ENCODE measurements around the gene CCDC71L.

Gene CCDC71L

DNA sequence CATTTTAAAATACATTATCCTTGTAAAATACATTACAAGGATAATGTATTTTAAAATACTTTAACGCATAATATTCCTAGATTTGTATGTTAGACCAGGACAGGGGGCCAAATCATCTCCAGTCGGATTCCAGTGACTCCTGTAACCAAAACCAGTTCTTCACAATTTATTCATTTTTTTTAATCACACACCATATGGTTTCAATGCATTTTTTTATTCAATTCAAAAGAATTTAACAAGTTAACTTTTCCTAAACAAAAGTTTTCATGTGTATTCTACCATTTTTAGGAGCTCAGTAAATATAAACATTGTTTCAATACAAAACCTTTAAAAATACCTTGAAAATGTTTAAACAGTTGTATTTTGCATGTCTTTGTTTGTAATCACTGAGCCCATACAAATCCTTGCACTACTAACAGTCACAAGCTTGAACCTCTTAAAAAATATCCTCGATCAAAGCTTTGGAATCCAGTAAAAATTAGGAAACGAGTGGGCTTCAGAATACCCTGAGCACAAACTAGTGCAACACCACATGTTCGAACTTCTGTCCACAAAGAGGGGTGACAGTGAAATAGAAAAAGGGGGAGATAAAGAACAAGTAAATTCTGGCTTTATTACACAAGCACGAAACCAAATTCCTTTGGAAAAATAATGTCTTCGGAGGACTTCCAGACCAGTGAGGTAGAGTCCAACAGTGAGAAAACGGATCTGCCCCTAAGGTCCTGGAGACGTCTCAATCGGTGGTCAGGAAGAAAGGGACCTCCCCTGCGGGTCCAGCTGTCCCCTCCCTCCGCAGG, 1.6 kb downstream of the CCDC71L start:
- no peak for DNase-seq (ENCODE audit: low spot score)

DNA sequence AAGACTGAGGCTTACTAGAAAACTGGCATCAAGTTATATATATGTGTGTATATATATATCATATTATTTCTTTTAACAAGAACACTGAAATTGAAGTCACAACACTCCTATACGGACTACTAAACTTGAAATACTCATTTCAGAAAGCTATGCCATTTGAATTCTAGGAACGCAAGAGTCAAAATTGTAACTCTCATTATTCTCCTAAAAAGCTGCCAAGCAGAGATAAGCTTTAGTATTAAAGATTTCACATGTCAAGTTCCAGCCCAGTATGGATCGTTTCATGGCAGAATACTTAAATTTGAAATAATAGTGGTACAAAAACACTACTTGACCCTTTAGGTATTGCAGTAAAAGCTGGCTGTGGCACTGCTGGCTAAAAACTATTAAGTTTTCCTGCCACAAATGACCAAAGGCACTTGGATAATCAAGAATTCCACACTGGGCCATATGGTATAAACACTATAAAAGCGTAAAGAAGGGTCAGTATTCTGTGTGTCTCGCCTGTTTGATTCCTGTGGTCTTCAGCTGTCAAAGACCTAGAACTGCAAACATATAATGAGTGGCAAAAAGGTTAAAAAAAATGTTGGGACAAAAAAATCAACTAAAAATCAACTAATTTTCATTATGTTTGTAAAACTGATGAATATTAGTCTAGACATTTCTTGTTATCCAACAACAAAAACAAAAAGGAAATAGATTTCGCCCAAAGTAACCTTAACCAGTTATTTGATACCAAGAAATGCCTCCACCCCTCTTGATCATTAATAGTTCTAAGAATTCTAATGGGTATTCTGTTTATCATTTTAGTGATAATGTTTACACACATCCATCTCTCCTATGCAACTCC, 2.4 kb downstream of the CCDC71L start:
- no peak for DNase-seq (ENCODE audit: low spot score)

DNA sequence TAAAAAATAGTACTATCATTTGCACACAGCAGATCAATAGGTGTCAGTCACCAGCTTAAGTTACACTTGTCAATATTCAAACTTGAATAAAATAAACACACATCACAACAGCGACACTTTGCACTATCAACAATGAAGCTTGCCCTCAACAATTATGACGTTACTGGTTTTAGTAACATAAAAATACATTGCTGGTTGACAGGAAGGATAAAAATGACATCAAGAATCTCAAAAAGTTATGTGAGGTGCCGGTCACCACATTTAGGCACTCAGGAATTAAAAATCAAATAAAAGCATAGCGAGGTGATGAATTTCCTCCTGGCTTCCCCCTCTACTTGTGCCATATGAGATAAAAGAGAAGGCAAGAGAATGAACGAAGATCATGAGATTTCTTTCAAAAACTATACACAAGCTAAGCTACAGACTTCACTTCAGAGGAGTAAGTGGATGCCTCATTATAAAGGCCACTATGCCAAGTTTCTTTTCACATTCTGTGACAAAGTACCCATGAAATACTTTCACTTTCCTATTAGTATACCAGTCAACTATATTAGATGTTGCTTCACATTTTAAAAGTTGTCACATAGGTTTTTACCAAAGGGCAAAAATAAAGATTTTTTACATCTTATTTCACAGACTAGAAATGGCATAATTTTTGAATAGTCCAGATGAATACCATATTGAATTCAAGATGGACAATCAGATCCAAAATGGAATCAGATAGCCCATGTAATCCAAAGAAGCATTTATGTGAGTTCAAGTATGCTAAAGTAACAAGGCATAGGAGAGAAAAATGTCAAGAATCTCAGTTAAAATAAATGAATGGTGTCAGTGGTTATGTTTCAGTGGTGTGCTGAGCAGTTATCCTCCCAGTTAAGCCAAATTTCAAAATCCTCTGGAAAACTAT, 3.6 kb downstream of the CCDC71L start:
- DNase-seq (ENCODE audit: low spot score) = no peak

DNA sequence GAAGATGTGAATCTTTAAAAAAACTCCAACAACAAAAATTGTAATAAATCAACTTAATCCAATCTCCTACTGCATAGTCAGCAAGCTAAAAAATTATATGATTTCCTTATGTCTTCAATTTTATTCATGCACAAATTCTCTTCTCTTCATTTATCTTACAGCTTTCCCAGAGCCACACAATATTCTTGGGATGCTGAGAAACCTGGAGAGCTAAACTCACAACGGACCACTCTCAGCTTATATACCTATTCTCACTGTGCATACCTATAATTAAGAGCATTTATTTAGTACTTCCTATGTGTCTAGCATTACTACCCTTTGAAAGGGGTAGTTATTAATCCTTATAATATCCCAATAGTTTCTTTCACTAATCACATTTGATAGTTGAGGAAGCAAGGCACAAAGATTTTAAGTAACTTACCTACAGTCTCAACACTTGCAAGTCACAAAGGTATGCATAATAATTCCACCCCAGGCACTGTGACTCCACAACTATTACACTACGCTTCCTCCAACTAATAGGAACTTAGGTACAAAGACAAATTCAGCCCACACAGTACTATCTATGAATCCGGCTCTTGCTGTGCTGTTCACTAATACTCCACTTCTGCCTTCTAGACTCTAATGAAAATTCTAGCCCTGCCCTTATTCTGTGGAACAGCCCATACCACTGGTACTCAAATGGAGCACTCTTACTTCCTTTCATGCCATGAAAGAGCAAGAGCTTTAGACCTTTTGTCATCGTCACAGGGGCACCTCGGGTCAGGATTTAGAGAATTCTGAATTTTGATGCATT, 5.1 kb downstream of the CCDC71L start:
- DNase-seq (ENCODE audit: low spot score) = no peak

DNA sequence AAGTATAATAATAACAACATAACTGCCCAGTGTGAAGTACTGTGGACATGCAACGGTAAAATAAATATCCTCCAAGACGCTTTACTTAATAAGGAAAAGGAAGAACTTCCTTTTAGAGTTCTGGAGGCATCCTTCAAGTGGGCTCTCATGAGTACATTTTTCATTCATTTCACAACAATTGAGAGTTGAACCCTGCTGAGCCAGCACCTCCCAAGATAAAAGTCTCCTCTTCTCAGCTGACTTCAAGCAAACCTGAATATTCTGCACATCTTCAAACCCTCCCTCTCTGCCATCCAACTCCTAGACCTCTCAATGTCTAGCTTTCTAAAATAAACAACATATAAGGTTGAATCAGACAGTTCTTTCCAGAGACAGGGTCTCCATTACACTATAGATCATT, 7.5 kb downstream of the CCDC71L start:
- DNase-seq (ENCODE audit: low spot score) = no peak

DNA sequence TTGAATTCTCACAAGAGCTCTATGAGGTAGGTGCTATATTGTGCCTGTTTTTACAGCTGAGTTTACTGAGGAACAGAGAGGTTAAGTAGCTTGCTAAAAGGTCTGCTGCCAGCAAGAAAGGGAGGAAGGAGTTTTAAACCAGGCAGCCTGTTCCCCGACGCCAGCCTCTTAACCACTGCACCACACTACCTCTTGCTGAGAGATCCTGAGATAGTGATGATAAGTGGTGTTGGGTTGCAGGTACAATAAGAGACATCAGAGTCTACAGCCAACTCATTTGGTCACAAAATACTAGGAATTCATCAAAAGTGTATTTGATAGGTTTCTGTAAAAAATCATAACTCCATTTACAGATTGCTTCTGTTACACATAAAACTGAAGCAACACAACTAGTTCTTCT, 8.0 kb downstream of the CCDC71L start:
- no peak for DNase-seq (ENCODE audit: low spot score)

DNA sequence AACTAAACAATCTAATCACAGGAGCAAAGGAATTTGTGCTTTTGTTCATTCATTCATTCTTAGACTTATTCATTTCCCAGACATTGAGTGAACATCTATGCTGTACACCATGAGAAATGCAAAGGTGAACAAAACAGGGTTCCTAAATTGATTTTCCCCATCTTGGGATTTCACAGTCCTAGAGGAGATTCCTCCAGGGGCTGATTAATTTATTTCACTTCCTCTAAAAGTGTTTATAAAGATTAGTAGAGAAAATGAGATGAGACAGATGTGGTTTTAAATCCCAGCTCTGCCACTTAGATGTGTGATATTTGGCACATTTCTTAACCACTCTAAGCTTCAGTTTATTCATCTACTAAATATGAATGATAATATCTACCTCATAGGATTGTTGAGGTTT, 8.9 kb downstream of the CCDC71L start:
- DNase-seq (ENCODE audit: low spot score) = no peak

DNA sequence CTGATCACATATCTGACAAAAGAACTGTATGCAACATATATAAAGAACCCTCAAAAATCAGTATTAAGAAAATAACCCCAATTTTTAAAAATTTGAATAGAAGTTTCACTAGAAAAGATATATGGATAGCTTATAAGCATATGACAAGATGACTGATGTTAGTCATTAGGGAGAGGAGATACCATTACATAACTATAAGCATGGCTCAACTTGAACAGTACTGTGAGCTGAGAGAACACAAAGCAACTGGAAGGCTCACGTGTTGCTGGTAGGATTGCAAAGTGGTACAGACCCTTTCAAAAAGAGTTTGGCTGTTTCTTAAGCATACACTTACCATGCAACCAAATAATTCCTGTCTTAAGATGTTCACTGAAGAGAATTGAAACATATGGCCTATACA, 14.7 kb downstream of the CCDC71L start:
- DNase-seq (ENCODE audit: low spot score) = no peak

DNA sequence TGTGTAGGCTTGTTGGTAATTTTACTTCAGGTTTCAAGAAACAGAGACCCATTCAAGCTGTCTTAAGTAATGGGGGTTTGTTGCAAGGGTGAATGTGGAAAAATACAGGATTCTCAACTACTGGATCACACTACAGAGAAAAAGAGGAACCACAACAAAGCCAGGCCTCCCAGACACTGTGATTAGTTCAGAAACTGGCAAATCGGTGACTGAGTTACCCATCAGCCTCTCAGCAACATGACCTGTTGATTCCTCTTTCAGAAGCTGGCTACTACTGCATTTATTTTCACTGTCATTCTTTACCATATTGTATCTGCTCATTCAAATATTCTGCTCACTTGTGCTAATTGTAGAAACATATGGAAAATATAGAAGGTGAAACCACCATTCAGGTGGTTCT, 16.0 kb downstream of the CCDC71L start:
- DNase-seq (ENCODE audit: low spot score) = no peak

DNA sequence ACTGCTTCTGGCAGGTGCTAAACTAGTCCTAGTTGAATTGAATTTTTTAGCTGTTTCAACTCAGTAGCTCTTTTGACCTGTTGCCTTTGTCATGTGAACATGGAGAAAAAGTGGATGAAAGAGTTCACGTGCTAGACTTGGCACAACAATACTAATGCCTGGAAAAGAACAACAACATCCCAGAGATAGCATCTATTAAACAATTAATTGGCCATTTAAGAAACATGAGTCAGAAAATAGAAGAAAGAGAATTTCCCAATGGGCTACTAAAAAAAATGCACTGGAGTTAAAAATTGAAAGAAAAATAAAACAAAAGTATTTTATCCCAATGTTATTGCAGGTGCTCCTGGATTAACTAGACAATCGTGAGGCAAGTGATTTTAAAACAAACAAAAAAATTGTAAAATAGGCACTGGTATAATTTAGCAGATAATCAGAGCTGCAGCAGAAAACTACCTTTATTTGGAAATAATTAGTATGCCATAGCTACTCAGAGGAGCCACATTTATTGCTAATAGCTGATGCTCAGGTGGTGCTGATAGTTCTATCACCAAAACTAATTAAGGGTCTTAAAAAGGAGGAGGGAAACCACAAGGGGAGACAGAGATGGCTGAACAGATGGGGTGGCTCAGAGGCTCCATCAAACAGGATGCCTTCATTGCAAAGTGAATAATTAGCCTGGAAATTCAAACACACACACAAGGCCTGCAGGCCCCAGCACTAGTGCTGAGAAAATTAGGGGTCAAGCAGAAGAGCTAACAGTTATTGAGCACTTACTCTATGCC, 17.6 kb downstream of the CCDC71L start:
- no peak for DNase-seq (ENCODE audit: low spot score)

DNA sequence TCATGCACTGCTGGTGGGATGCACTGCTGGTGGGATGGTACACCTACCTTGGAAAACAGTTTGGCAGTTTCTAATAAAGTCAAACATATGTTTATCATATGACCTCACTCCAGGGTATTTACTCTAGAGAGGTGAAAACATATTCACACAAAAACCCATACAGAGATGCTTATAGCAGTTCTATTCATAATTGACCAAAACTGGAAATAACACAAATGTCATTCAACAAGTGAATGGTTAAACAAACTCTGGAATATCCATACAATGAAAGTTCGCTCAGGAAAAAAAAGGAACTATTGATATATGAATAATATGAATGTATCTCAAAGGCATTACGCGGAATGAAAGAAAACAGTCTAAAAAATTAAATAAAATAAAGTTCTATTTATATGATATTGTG, 19.5 kb downstream of the CCDC71L start:
- no peak for DNase-seq (ENCODE audit: low spot score)

DNA sequence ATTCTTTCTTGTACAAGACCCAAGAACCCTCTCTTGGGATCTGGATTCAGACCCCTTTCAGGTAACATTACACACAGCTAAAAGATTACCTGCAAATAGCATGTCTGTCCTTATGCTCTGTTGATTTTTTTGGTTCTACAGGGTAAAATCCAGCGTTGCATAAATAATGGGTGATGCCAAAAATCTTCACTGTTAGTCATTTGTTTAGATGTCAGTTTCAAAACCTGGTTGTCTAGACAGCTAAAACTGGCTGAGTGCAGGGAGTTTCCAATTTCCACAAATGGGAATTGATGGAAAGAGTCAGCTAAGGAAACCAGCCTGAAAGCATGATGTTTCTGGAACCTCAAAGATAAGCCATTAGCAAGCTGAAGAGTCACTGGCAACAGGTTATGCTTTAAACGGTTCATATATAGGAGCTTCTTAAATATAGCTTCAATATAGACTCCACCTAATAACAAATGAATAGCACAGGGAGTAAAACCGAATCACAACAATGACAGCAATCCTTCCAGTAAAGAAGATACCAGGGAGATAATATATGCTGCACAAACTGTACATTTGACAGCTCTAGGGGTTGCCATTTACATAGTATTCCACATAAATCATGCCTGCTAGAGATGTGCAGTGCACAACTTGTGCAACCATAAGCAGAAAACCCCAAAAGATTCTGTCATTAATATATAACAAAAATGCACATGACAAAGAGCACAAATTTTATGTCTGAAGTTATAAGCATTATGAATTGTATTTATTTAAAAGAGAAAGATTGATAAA, 20.4 kb downstream of the CCDC71L start:
- DNase-seq (ENCODE audit: low spot score) = no peak

DNA sequence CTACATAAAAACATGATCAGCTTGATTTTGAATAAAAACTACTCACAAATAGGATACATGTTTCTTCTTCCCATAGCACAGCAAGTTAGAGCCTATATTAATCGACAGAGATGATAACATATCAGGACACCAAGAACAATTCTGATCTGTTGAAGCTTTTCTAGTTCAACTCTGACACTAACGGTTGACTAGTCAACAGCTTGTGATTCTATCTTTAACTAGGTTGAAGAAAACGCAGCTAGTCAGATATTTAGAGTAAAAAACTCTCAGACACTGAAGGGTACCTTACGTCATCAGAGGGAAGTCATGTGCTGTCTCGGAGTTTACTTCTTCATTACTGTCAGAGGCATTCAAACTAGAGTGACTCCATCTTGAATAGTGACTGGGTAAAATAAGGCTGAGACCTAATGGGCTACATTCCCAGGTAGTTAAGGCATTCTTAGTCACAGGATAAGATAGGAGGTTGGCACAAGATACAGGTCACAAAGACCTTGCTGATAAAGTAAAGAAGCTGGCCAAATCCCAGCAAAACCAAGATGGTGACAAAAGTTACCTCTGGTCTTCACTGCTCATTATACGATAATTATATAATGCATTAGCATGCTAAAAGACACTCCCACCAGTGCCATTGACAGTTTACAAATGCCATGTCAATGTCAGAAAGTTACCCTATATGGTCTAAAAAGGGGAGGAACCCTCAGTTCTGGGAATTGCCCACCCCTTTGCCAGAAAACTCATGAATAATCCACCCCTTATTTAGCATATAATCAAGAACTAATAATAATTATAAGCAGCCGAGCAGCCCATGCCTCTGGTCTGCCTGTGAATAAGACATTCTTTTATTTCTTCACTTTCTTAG, 21.3 kb downstream of the CCDC71L start:
- DNase-seq (ENCODE audit: low spot score) = no peak

DNA sequence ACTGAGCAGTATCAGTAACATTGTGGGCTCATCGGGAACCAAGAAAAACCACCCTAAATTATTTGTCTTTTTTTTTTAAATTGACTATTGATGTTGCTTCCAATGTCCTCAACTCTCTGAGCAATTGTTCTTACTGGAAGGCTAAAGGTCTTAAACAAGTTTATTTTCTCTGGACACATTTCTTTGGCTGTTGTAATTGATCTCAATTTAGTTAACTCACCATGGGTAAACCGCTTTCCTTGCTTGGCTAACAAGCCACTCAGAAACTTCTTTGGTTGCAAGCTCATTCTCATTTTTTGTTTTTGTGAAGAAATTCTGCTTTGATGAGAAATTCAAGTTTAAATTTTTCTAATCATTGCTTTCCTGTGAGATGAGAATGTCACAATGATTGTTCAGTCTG, 25.5 kb downstream of the CCDC71L start:
- no peak for DNase-seq (ENCODE audit: low spot score)

DNA sequence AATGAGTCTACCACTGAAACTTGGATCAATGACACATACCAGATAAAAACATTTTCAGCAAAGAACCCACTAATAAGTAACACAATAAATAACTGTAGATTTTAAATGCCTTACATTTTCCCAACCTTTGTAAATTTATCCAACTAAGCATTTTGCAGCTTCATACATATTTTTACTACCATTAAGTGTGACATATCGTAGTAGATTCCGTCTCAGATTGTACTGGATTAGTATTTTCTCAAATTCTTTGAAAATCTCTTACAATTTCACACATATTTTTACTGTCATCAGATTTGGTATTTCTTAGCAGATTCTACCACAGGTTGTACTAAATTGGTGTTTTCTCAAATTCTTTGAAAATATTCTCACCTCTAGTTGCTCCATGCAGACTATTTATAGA, 26.0 kb downstream of the CCDC71L start:
- no peak for DNase-seq (ENCODE audit: low spot score)

DNA sequence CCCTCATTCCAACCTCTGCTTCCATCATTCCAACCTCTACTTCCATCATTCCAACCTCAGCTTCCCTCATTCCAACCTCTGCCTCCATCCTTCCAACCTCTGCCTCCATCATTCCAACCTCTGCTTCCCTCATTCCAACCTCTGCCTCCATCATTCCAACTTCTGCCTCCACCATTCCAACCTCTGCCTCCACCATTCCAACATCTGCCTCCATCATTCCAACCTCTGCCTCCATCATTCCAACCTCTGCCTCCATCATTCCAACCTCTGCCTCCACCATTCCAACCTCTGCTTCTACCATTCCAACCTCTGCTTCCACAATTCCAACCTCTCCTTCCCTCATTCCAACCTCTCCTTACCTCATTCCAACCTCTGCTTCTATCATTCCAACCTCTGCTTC, 30.3 kb downstream of the CCDC71L start:
- no peak for DNase-seq (ENCODE audit: low spot score)

DNA sequence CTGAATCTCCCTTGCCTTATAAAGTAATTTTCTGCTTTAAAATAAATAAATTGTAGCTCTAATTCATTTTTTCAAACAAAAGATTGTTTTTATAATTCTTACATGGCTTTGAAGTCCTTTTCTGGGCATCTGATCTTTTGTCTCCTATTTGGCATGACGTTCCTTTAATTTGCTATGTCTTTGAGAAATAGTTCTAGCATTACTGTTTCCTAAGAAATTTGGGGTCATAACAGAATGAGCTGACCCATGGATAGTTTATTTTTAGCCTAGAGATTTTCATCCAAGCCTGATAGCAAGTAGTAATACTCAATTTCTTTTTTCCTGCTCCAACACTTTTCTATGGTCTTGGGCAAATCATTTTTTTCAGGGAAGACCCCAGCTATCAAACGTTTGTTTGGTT, 31.4 kb downstream of the CCDC71L start:
- no peak for DNase-seq (ENCODE audit: low spot score)

DNA sequence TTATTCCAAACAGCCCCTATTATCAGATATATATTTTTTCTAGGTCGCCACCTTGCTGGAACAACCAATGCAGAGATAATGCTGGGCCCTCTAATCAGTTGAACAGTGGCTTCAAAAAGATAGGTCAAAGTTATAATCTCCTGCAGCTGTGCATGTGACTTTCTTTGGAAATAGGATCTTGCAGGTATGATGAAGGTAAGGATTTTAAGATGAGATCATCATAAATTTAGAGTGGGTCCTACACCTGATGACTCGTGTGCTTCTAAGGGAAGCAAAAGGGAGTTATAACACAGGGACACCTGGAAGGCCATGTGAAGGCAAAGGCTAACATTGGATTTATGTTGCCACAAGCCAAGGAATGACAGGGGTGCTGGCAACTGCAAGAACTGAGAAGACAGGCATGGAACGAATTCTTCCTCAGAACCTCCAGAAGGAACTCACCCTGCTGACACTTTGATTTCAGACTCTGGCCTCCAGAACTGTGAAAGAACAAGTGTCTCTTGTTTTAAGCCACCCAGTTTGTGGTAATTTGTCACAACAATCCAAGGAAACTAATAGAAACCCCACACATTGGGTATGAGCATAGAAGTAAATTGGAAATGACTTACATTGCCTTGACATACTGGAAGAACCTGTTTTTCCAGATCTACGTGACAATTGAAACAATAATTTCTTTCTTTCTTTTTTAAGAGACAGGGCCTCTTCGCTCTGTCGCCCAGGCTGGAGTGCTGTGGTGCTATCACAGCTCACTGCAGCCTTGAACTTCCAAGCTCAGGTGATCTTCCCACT, 34.4 kb downstream of the CCDC71L start:
- no peak for DNase-seq (ENCODE audit: low spot score)
